Dedifferentiated amniotic fluid mesenchymal stem cell (primary cell): ENCODE results near the gene FLYWCH2.
"Not testable (repeated sequence)": the region's sequence is repeated elsewhere in the genome, so short reads cannot be mapped to it uniquely, and the experiment has no call there.

Source experiments
- DNase-seq: peaks from one replicate; pipeline ENCODE4 v3.0.0-alpha.2; 2016; ENCODE audit errors: extremely low spot score

FLYWCH2 gene

GRCh38 chr16:2912330-2913199, 29.6 kb downstream of the FLYWCH2 start:
- peak; percentile 74 for DNase-seq

GRCh38 chr16:2913603-2914002, 30.6 kb downstream of the FLYWCH2 start:
- DNase-seq: no peak

GRCh38 chr16:2914233-2914632, 31.2 kb downstream of the FLYWCH2 start:
- DNase-seq: no peak

GRCh38 chr16:2915196-2915929, 32.3 kb downstream of the FLYWCH2 start:
- no peak for DNase-seq

GRCh38 chr16:2919511-2920255, 36.7 kb downstream of the FLYWCH2 start:
- peak; percentile 73 for DNase-seq

GRCh38 chr16:2923481-2923880, 40.5 kb downstream of the FLYWCH2 start:
- DNase-seq: no peak

GRCh38 chr16:2924901-2925755, 42.1 kb downstream of the FLYWCH2 start:
- no peak for DNase-seq

GRCh38 chr16:2925951-2926649, 43.1 kb downstream of the FLYWCH2 start:
- DNase-seq: no peak

GRCh38 chr16:2926650-2926999, 43.6 kb downstream of the FLYWCH2 start:
- DNase-seq: no peak

GRCh38 chr16:2927010-2927646, 44.1 kb downstream of the FLYWCH2 start:
- DNase-seq: peak; percentile 93

GRCh38 chr16:2928151-2928550, 45.1 kb downstream of the FLYWCH2 start:
- DNase-seq: not testable (repeated sequence)

GRCh38 chr16:2928796-2929195, 45.8 kb downstream of the FLYWCH2 start:
- no peak for DNase-seq

GRCh38 chr16:2929693-2930092, 46.7 kb downstream of the FLYWCH2 start:
- DNase-seq: no peak

- no peak for DNase-seq
Observed at GRCh38 chr16:2930236-2930635, 47.2 kb downstream of the FLYWCH2 start.

GRCh38 chr16:2931231-2931914, 48.4 kb downstream of the FLYWCH2 start:
- DNase-seq: not testable (repeated sequence)

- DNase-seq: no peak
Observed at GRCh38 chr16:2933136-2933535, 50.1 kb downstream of the FLYWCH2 start.

- no peak for DNase-seq
Observed at GRCh38 chr16:2933701-2934100, 50.7 kb downstream of the FLYWCH2 start.

GRCh38 chr16:2934450-2934849, 51.4 kb downstream of the FLYWCH2 start:
- DNase-seq: no peak

- no peak for DNase-seq
Observed at GRCh38 chr16:2936436-2937011, 53.5 kb downstream of the FLYWCH2 start.
